Upper lobe of left lung (tissue), 4 donors: Measurements from ENCODE around the gene IDS.
"Not testable (repeated sequence)": the region's sequence is repeated elsewhere in the genome, so short reads cannot be mapped to it uniquely, and the experiment has no call there.

Experiments
- POLR2A ChIP-seq, 4 donors: fragments of 450-650 bp; IDR thresholded peaks; one replicate each; pipeline ENCODE4 v1.5.1; 2016 to 2017; ENCODE audit warnings: antibody characterized with exemption in 4 of 4, mild to moderate bottlenecking in 2 of 4
- TF ChIP-seq, protein P1 (sequence below), 6 experiments: fragments of 450-650 bp in 4 of 6; fragments of 200-600 bp in 2 of 6; sonication (generic) in 2 of 6; IDR thresholded peaks; one replicate each; pipeline ENCODE4 v1.5.1; 2016 to 2019; ENCODE audit warnings: antibody characterized with exemption in 6 of 6

DNA sequence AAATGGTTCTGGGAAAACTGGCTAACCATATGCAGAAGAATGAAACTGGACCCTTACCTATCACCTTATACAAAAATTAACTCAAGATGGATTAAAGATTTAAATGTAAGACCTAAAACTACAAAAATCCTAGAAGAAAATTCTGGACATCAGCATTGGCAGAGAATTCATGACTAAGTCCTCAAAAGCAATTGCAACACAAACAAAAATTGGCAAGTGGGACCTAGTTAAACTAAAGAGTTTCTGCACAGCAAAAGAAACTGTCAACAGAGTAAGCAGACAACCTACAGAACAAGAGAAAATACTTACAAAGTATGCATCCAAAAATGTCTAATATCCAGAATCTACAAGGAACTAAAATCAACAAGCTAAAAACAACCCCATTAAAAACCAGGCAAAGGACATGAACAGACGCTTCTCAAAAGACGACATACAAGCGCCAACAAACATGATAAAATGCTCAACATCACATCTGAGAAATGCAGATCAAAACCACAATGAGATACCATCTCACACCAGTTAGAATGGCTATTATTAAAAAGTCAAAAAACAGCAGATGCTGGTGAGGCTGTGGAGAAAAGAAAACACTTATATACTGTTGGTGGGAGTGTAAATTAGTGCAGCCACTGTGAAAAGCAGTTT, 15.7 kb upstream of the IDS start:
- TF ChIP-seq, protein P1, sequence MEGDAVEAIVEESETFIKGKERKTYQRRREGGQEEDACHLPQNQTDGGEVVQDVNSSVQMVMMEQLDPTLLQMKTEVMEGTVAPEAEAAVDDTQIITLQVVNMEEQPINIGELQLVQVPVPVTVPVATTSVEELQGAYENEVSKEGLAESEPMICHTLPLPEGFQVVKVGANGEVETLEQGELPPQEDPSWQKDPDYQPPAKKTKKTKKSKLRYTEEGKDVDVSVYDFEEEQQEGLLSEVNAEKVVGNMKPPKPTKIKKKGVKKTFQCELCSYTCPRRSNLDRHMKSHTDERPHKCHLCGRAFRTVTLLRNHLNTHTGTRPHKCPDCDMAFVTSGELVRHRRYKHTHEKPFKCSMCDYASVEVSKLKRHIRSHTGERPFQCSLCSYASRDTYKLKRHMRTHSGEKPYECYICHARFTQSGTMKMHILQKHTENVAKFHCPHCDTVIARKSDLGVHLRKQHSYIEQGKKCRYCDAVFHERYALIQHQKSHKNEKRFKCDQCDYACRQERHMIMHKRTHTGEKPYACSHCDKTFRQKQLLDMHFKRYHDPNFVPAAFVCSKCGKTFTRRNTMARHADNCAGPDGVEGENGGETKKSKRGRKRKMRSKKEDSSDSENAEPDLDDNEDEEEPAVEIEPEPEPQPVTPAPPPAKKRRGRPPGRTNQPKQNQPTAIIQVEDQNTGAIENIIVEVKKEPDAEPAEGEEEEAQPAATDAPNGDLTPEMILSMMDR (IDR thresholded peaks at IDR 0.05) = not testable (repeated sequence)
- not testable (repeated sequence) for TF ChIP-seq POLR2A (IDR thresholded peaks at IDR 0.05)
